ENCODE measurements around the gene SYNE2. TPM values are rescaled to one million over a fixed set of nuclear protein-coding genes. Genes with fewer than 3 reads are reported as not detected.

The SYNE2 gene
- total and polyA plus RNA-seq, 2 donors (not counting 1 experiment from before 2014, with no cell fraction given), result 3.1 to 15.4 TPM

DNA sequence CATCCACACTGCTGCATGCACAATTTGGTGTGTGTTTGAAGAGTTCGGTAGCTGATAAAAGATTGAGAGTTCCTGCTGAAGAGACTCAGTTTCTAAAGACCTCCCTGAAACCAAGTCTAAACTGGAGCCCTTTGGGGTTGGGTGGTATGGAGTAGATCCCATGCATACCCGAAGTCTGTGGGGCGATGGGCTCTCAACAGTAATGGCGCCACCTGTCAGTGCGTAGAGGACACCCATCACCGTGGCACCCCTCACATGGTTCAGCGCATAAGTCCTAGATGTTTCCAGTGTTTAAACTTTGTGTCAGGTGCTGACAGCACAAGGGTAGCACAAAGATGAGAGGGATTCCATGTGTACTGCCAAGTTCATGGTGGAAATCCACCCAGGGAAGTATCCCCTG, 355.5 kb downstream of the SYNE2 start:
- H3K9ac ChIP-seq (ENCODE audit: insufficient read depth, low read length), result no peak overlapping the region
- no peaks in the 10 kb centered on the region for H3K9me3 ChIP-seq (ENCODE audit: control insufficient read depth, insufficient read depth, low read depth, low read length)
- peaks cover 5% of the 10 kb centered on the region for H3K4me1 ChIP-seq (ENCODE audit: control insufficient read depth, extremely low read depth, insufficient read depth, low read length)
- H3K27me3 ChIP-seq (ENCODE audit: control insufficient read depth, insufficient read depth, low read length), result no peaks in the 10 kb centered on the region
- H3K4me3 ChIP-seq (replicated peaks in 1 of 4; ENCODE audit: control extremely low read depth in 1 of 4, insufficient read depth in 1 of 4, low read depth in 3 of 4, low read length in 4 of 4), result no peak overlapping the region
- no peak overlapping the region for H3K27ac ChIP-seq (ENCODE audit: insufficient read depth, low read length)
- no peak for DNase-seq (ENCODE audit: low read depth in 2 of 2)
- H3K4me2 ChIP-seq (ENCODE audit: extremely low read depth, insufficient read depth, low read length), result no peak overlapping the region
- no peaks in the 10 kb centered on the region for H4K20me1 ChIP-seq (ENCODE audit: control insufficient read depth, extremely low read depth, insufficient read depth, low read length)
- no peaks in the 10 kb centered on the region for H3K79me2 ChIP-seq (ENCODE audit: control insufficient read depth, insufficient read depth, low read length)
- H3K36me3 ChIP-seq (ENCODE audit: control insufficient read depth, insufficient read depth, low read length), result no peaks in the 10 kb centered on the region
- H2AFZ ChIP-seq (ENCODE audit: low read length), result no peak overlapping the region
- TF ChIP-seq, protein P1, sequence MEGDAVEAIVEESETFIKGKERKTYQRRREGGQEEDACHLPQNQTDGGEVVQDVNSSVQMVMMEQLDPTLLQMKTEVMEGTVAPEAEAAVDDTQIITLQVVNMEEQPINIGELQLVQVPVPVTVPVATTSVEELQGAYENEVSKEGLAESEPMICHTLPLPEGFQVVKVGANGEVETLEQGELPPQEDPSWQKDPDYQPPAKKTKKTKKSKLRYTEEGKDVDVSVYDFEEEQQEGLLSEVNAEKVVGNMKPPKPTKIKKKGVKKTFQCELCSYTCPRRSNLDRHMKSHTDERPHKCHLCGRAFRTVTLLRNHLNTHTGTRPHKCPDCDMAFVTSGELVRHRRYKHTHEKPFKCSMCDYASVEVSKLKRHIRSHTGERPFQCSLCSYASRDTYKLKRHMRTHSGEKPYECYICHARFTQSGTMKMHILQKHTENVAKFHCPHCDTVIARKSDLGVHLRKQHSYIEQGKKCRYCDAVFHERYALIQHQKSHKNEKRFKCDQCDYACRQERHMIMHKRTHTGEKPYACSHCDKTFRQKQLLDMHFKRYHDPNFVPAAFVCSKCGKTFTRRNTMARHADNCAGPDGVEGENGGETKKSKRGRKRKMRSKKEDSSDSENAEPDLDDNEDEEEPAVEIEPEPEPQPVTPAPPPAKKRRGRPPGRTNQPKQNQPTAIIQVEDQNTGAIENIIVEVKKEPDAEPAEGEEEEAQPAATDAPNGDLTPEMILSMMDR (conservative IDR thresholded peaks at IDR 0.05 in 1 of 2, IDR thresholded peaks at IDR 0.05 in 1 of 2; ENCODE audit: low read depth in 1 of 2, low read length in 2 of 2), result no peak
- no peak for TF ChIP-seq EZH2 (IDR thresholded peaks at IDR 0.05; ENCODE audit: low read length, missing control alignments)

DNA sequence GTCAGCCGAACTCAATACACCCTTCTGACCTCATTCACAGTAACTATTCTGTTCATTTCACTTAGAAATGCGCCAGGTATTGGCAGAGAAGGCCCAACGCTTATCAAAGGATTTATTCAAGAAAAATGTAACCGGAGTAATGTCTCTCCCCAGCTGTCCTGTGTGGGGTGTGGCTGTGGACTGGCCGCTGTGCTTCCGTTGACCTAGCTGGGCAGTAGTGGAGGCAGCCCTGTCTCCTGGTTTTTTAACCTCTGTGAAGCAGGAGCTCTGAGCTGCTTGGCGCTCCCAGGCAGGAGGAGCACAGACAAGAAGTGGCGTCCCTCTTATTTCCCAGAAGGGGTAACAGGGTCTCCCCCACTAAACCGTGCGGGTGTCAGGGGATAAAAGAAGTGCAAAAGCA, 356.2 kb downstream of the SYNE2 start:
- TF ChIP-seq EZH2 (IDR thresholded peaks at IDR 0.05; ENCODE audit: low read length, missing control alignments), result no peak
- TF ChIP-seq, protein P1 (conservative IDR thresholded peaks at IDR 0.05 in 1 of 2, IDR thresholded peaks at IDR 0.05 in 1 of 2; ENCODE audit: low read depth in 1 of 2, low read length in 2 of 2), result no peak
- H3K27me3 ChIP-seq (ENCODE audit: control insufficient read depth, insufficient read depth, low read length), result no peaks in the 10 kb centered on the region
- no peak overlapping the region for H2AFZ ChIP-seq (ENCODE audit: low read length)

DNA sequence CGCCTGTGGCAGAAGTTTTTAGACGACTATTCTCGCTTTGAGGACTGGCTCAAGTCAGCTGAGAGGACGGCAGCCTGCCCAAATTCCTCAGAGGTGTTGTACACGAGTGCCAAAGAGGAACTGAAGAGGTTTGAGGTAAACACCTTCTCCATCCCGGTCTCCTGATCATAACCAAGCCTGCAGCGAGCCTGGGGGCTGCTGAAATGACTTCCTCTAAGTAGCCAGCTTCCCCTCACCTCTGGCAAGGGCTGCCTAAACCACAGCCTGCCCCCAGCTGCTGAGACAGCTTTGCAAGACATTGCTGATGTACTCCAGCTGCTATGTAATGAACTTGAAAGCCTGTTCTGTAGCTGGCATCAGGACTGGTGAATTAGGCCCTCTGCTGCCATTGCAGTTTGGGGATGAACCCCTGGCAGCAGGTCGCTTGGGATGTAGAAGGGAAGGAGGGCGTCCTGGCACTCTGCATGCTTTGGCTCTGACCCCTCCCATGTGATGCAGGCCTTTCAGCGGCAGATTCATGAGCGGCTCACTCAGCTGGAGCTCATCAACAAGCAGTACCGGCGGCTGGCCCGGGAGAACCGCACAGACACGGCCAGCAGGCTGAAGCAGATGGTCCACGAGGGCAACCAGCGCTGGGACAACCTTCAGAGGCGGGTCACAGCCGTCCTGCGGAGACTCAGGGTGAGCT, 356.8 kb downstream of the SYNE2 start:
- Histone ChIP-seq H3K4me1 (ENCODE audit: control insufficient read depth, extremely low read depth, insufficient read depth, low read length) (peaks cover 5% of the 10 kb centered on the region), H3K9ac (ENCODE audit: insufficient read depth, low read length) (no peak overlapping the region), H2AFZ (ENCODE audit: low read length) (peak overlapping the region; percentile 3), H3K27ac (ENCODE audit: insufficient read depth, low read length) (no peak overlapping the region), H3K27me3 (ENCODE audit: control insufficient read depth, insufficient read depth, low read length) (no peaks in the 10 kb centered on the region), H3K36me3 (ENCODE audit: control insufficient read depth, insufficient read depth, low read length) (no peaks in the 10 kb centered on the region), H3K9me3 (ENCODE audit: control insufficient read depth, insufficient read depth, low read depth, low read length) (no peaks in the 10 kb centered on the region), H3K79me2 (ENCODE audit: control insufficient read depth, insufficient read depth, low read length) (no peaks in the 10 kb centered on the region), H3K4me2 (ENCODE audit: extremely low read depth, insufficient read depth, low read length) (peak overlapping the region; percentile 87), H3K4me3 (replicated peaks in 1 of 4; ENCODE audit: control extremely low read depth in 1 of 4, insufficient read depth in 1 of 4, low read depth in 3 of 4, low read length in 4 of 4) (no peak overlapping the region), H4K20me1 (ENCODE audit: control insufficient read depth, extremely low read depth, insufficient read depth, low read length) (no peaks in the 10 kb centered on the region)
- peak; percentile 23 to 90 for DNase-seq (ENCODE audit: low read depth in 2 of 2)
- TF ChIP-seq EZH2 (IDR thresholded peaks at IDR 0.05; ENCODE audit: low read length, missing control alignments), result no peak
- TF ChIP-seq, protein P1 (conservative IDR thresholded peaks at IDR 0.05 in 1 of 2, IDR thresholded peaks at IDR 0.05 in 1 of 2; ENCODE audit: low read depth in 1 of 2, low read length in 2 of 2), result no peak

More for the DNA sequence above, 356.2 kb downstream of the SYNE2 start:
- no peak overlapping the region for H3K9ac ChIP-seq (ENCODE audit: insufficient read depth, low read length)
- H3K79me2 ChIP-seq (ENCODE audit: control insufficient read depth, insufficient read depth, low read length), result no peaks in the 10 kb centered on the region
- peaks cover 5% of the 10 kb centered on the region for H3K4me1 ChIP-seq (ENCODE audit: control insufficient read depth, extremely low read depth, insufficient read depth, low read length)
- no peak overlapping the region for H3K4me3 ChIP-seq (replicated peaks in 1 of 4; ENCODE audit: control extremely low read depth in 1 of 4, insufficient read depth in 1 of 4, low read depth in 3 of 4, low read length in 4 of 4)
- no peak for DNase-seq (ENCODE audit: low read depth in 2 of 2)
- H4K20me1 ChIP-seq (ENCODE audit: control insufficient read depth, extremely low read depth, insufficient read depth, low read length), result no peaks in the 10 kb centered on the region
- no peak overlapping the region for H3K27ac ChIP-seq (ENCODE audit: insufficient read depth, low read length)
- no peaks in the 10 kb centered on the region for H3K36me3 ChIP-seq (ENCODE audit: control insufficient read depth, insufficient read depth, low read length)
- no peaks in the 10 kb centered on the region for H3K9me3 ChIP-seq (ENCODE audit: control insufficient read depth, insufficient read depth, low read depth, low read length)
- no peak overlapping the region for H3K4me2 ChIP-seq (ENCODE audit: extremely low read depth, insufficient read depth, low read length)

Measured in fibroblast of lung (primary cell).